ENCODE data around the gene EHD4.

DNA sequence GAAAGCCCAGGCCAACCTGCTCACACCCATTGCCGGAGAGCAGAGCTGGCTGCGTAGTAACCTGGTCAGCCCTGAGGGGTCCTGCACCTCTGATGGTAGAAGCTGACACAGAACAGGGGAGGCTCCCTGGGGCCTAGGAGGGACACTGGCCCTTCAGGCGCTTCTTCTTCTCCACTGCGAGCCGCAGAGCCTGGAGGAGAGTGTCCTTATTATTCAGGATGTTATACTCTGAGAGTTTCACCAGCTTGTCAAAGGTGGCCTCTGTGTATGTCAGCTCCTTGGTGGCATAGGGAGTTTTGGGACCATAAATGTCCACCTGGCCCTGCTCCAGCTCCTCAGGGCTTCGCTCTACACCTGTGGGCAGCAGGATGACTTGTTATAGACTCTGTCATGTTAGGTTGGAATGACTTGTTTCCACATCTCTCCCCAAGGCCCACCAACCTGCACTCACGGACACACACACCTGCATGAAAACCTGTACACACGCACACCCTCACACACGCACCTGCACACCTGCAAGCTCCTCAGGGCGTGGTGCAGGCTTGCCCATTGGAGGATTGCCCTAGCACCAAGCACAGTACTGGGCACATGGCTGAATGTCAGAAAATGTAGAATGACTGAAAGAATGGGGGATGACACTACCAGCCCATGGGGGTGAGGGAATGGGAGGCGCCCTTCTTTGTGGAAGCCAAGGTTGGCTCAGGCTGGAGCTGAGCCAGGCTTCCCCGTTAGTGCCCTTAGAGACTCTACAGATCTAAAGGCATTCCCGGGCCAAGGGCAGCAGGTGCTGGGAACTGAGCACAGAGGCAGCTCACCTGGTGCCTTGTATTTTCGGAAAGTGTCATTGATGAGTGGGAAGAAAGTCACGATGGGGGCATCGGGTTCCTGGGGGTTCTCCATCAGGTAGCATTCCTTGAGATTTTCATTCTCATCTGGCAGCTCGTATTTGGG is 11.5 kb upstream of the EHD4 start:
- TF ChIP-seq, protein P1, sequence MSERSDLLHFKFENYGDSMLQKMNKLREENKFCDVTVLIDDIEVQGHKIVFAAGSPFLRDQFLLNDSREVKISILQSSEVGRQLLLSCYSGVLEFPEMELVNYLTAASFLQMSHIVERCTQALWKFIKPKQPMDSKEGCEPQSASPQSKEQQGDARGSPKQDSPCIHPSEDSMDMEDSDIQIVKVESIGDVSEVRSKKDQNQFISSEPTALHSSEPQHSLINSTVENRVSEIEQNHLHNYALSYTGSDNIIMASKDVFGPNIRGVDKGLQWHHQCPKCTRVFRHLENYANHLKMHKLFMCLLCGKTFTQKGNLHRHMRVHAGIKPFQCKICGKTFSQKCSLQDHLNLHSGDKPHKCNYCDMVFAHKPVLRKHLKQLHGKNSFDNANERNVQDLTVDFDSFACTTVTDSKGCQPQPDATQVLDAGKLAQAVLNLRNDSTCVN (tag by site-specific recombination; optimal IDR thresholded peaks at IDR 0.05): no peak
- TF ChIP-seq MYNN (tag by site-specific recombination; IDR thresholded peaks at IDR 0.05; ENCODE audit: borderline replicate concordance) (no peak), ZNF76 (tag by site-specific recombination; IDR thresholded peaks at IDR 0.05; ENCODE audit: borderline replicate concordance, low read depth) (no peak), OVOL3 (tag by site-specific recombination; IDR thresholded peaks at IDR 0.05) (no peak), ZNF629 (tag by site-specific recombination; IDR thresholded peaks at IDR 0.05) (no peak), IKZF3 (tag by site-specific recombination; IDR thresholded peaks at IDR 0.05) (no peak), YY1 (tag by site-specific recombination; IDR thresholded peaks at IDR 0.05) (no peak)
- TF ChIP-seq, protein P2, sequence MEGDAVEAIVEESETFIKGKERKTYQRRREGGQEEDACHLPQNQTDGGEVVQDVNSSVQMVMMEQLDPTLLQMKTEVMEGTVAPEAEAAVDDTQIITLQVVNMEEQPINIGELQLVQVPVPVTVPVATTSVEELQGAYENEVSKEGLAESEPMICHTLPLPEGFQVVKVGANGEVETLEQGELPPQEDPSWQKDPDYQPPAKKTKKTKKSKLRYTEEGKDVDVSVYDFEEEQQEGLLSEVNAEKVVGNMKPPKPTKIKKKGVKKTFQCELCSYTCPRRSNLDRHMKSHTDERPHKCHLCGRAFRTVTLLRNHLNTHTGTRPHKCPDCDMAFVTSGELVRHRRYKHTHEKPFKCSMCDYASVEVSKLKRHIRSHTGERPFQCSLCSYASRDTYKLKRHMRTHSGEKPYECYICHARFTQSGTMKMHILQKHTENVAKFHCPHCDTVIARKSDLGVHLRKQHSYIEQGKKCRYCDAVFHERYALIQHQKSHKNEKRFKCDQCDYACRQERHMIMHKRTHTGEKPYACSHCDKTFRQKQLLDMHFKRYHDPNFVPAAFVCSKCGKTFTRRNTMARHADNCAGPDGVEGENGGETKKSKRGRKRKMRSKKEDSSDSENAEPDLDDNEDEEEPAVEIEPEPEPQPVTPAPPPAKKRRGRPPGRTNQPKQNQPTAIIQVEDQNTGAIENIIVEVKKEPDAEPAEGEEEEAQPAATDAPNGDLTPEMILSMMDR (tag by site-specific recombination; IDR thresholded peaks at IDR 0.05): no peak

Measured in HEK293 (cell line).